K562 (cell line): ENCODE results near the gene SLC1A5. TPM values are rescaled to one million over a fixed set of nuclear protein-coding genes. Genes with fewer than 3 reads are reported as not detected.
"Not testable (repeated sequence)": the region's sequence is repeated elsewhere in the genome, so short reads cannot be mapped to it uniquely, and the experiment has no call there.

ENCODE experiments used
- ATAC-seq: fragments of 200-7000 bp; cut with Tn5 transposase; 3 replicates; pipeline ENCODE4 v1.9.1; 2020; ENCODE audit warnings: moderate library complexity
- BruUV-seq: library from RNA; stranded (reverse); fragments of 400-500 nt; replicated peaks from 2 replicates; lab custom pipeline; 2021; lab: Mats Ljungman, UMichigan
- CTCF ChIA-PET: fragments of 300-600 bp; formaldehyde crosslinking; extraction: SDS; loops from one replicate; lab custom pipeline; 2021; ENCODE audit warnings: low intra/inter-chr PET ratio; lab: Yijun Ruan, JAX
- POLR2A ChIA-PET: fragments of 300-600, 350-650 bp; sonication (Branson Sonifier 250); formaldehyde crosslinking; extraction: SDS; loops from one replicate; lab custom pipeline; 2021; ENCODE audit warnings: antibody characterized with exemption, inconsistent platforms; lab: Yijun Ruan, JAX
- DNase-seq, 4 experiments: peaks; one replicate each; pipeline versions ENCODE4 v3.0.0 to v3.0.0-alpha.2; 2011 to 2018; ENCODE audit warnings: low spot score in 3 of 4, mixed read lengths in 3 of 4; ENCODE audit errors: extremely low read depth in 1 of 4
- FAIRE-seq: peaks from 2 replicates; lab custom pipeline; 2011; peaks lifted over from hg19 to GRCh38; lab: Jason Lieb, UNC
- H2AFZ ChIP-seq: 2 replicates; pipeline ENCODE4 v1.6.0; 2011; ENCODE audit warnings: low read depth, low read length, control low read depth, inconsistent platforms
- H3K27ac ChIP-seq: fragments of 200-600 bp; 3 replicates; pipeline ENCODE4 v1.8.0; 2011; ENCODE audit warnings: low read depth, mild to moderate bottlenecking, control low read depth, inconsistent platforms, low read length, moderate library complexity, mixed read lengths; ENCODE audit errors: extremely low read depth
- H3K27me3 ChIP-seq, 2 experiments: fragments of 300-600 bp in 1 of 2; 2 replicates in 1 of 2; 3 replicates in 1 of 2; pipeline versions ENCODE4 v1.6.0 to v1.8.0; 2011; ENCODE audit warnings: inconsistent platforms in 2 of 2, low read length in 2 of 2, mild to moderate bottlenecking in 1 of 2, mixed read lengths in 1 of 2, moderate library complexity in 1 of 2; ENCODE audit not compliant: control insufficient read depth in 2 of 2, insufficient read depth in 2 of 2
- H3K36me3 ChIP-seq: fragments of 300-600 bp; 3 replicates; pipeline ENCODE4 v1.8.0; 2011; ENCODE audit warnings: mild to moderate bottlenecking, low read length, inconsistent platforms; ENCODE audit not compliant: control insufficient read depth, insufficient read depth
- H3K4me1 ChIP-seq, 2 experiments: fragments of 200-600 bp in 1 of 2; replicated peaks in 1 of 2; 2 replicates in 1 of 2; 3 replicates in 1 of 2; pipeline versions ENCODE4 v1.5.1 to v1.8.0; 2011; ENCODE audit warnings: inconsistent platforms in 2 of 2, low read length in 2 of 2, mild to moderate bottlenecking in 1 of 2, mixed read lengths in 1 of 2, moderate library complexity in 1 of 2; ENCODE audit not compliant: control insufficient read depth in 2 of 2, insufficient read depth in 2 of 2
- H3K4me2 ChIP-seq: 2 replicates; pipeline ENCODE4 v1.6.1; 2011; ENCODE audit warnings: low read length, control low read depth, inconsistent platforms, mixed read lengths; ENCODE audit not compliant: insufficient read depth
- H3K4me3 ChIP-seq: fragments of 200-600 bp; sonication (generic), shearing (Covaris generic); 2 replicates; pipeline ENCODE4 v1.5.1; 2016; ENCODE audit warnings: control low read depth, inconsistent platforms
- H3K79me2 ChIP-seq: fragments of 200-600 bp; 3 replicates; pipeline ENCODE4 v1.8.0; 2011; ENCODE audit warnings: low read length, inconsistent platforms; ENCODE audit not compliant: control insufficient read depth, insufficient read depth
- H3K9ac ChIP-seq, 2 experiments: 2 replicates each; pipeline versions ENCODE4 v1.6.0 to v1.6.1; 2011; ENCODE audit warnings: low read depth in 2 of 2, low read length in 2 of 2, control low read depth in 1 of 2, inconsistent platforms in 1 of 2, mild to moderate bottlenecking in 1 of 2, mixed read lengths in 1 of 2; ENCODE audit not compliant: insufficient read depth in 1 of 2
- H3K9me1 ChIP-seq: one replicate; pipeline ENCODE4 v1.6.0; 2011; ENCODE audit warnings: inconsistent platforms, mild to moderate bottlenecking, low read length, moderate library complexity; ENCODE audit not compliant: control insufficient read depth, insufficient read depth
- H3K9me3 ChIP-seq: replicated peaks from 2 replicates; pipeline ENCODE4 v1.5.1; 2011; ENCODE audit warnings: low read depth, low read length, inconsistent platforms; ENCODE audit not compliant: control insufficient read depth, insufficient read depth
- H4K20me1 ChIP-seq: replicated peaks from 2 replicates; pipeline ENCODE4 v1.6.1; 2011; ENCODE audit warnings: low read length, inconsistent platforms, mixed read lengths; ENCODE audit not compliant: control insufficient read depth, insufficient read depth
- ZNF764 ChIP-seq: fragments of 250-450 bp; sonication (Bioruptor Pico); IDR thresholded peaks from 2 replicates; pipeline ENCODE4 v1.4.0; 2020; ENCODE audit warnings: low read depth, mild to moderate bottlenecking, moderate library complexity
- WGBS: fragments of 100-300 bp; shearing (Covaris generic); methylation state at CpG from one replicate; pipeline ENCODE4 v1.1.6; 2016; ENCODE audit warnings: low coverage, mixed read lengths; ENCODE audit not compliant: insufficient coverage; ENCODE audit errors: missing lambda C conversion rate; 5-methylcytosine and 5-hydroxymethylcytosine counted together
- in situ Hi-C: fragments of 300-500 bp; cut with MboI; formaldehyde crosslinking; loops from 4 replicates; pipeline ENCODE4 v1.15.0; 2018; ENCODE audit warnings: inconsistent platforms, mixed read lengths
- intact Hi-C: fragments of 100-400 bp; cut with micrococcal nuclease; formaldehyde crosslinking; loops from 2 replicates; pipeline ENCODE4 v1.14.2; 2022
- polyA plus RNA-seq, 8 experiments: library from polyadenylated mRNA; depleted of rRNA in 4 of 8; stranded (reverse) in 5 of 8; unstranded in 3 of 8; fragments of >200 nt; fragmentation: Nextera tagmentation in 2 of 8; fragmentation: Illumina TruSeq in 1 of 8; extraction: Ambion mirVana in 2 of 8; extraction: Trizol in 1 of 8; gene quantifications; 2 replicates each; pipeline versions ENCODE4 v1.2.1 to v1.2.3, GENCODE V29; 2011 to 2014; ENCODE audit warnings: inconsistent platforms in 1 of 8, missing spikeins in 1 of 8
- total RNA-seq, 7 experiments: library from RNA; depleted of rRNA in 6 of 7; stranded (reverse); fragments of >200 nt in 6 of 7; fragmentation: Illumina TruSeq in 2 of 7; extraction: Trizol in 2 of 7; gene quantifications; 2 replicates each; pipeline versions ENCODE4 v1.2.1 to v1.2.3, GENCODE V29; 2011 to 2021; ENCODE audit warnings: low replicate concordance in 1 of 7
- TF ChIP-seq, protein P1 (sequence below): fragments of 250-450 bp; sonication (Bioruptor Pico); IDR thresholded peaks from 2 replicates; pipeline ENCODE4 v1.5.0; 2021; ENCODE audit warnings: mild to moderate bottlenecking, borderline replicate concordance

The SLC1A5 gene
- total and polyA plus RNA-seq, 9 of the 15 experiments (the other 6 are each of a cell fraction or from before 2014, with no cell fraction given) = 31.2 to 417 (median 134) TPM

DNA sequence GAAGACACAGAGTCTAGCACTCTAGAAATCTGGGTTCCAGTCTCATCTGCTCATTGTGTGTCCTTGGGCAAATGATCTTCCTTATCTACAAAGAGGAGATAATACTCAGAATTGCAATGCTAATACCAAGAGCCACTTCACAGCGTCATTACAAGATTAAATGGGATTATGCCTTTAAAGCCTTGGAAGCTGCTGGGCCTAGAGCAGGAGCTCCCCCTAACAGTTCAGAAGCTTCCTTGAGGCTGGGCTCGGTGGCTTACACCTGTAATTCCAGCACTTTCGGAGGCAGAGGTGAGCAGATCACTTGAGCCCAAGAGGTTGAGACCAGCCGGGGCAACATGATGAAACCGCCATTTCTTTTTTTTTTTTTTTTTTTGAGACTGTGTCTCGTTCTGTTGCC is 34.7 kb upstream of the SLC1A5 start (continued):
- TF ChIP-seq, protein P1, sequence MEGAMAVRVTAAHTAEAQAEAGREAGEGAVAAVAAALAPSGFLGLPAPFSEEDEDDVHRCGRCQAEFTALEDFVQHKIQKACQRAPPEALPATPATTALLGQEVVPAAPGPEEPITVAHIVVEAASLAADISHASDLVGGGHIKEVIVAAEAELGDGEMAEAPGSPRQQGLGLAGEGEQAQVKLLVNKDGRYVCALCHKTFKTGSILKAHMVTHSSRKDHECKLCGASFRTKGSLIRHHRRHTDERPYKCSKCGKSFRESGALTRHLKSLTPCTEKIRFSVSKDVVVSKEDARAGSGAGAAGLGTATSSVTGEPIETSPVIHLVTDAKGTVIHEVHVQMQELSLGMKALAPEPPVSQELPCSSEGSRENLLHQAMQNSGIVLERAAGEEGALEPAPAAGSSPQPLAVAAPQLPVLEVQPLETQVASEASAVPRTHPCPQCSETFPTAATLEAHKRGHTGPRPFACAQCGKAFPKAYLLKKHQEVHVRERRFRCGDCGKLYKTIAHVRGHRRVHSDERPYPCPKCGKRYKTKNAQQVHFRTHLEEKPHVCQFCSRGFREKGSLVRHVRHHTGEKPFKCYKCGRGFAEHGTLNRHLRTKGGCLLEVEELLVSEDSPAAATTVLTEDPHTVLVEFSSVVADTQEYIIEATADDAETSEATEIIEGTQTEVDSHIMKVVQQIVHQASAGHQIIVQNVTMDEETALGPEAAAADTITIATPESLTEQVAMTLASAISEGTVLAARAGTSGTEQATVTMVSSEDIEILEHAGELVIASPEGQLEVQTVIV (CRISPR knock-in tag) = no peak
- no peak for TF ChIP-seq ZNF764 (CRISPR knock-in tag)

DNA sequence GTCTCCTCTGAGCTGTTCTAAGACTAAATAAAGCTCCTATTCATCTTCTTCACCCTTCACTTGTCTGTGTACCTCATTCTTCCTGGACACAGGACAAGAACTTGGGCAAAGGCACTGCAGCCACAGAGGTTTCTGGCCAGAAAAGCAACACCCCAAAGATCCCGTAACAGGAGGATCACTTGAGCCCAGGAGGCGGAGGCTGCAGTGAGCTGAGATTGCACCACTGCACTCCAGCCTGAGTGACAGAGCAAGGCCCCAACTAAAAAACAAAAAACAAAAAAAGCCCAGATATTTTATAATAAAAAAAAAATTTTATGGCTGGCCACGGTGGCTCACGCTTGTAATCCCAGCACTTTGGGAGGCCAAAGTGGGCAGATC is 34.0 kb upstream of the SLC1A5 start:
- BruUV-seq, H3K36me3 ChIP-seq, H4K20me1 ChIP-seq, DNase-seq, ATAC-seq, H3K9me3 ChIP-seq, H3K27ac ChIP-seq, H3K27me3 ChIP-seq, H3K9ac ChIP-seq, H3K9me1 ChIP-seq, FAIRE-seq, H3K4me2 ChIP-seq, H3K4me3 ChIP-seq, in situ Hi-C loops, intact Hi-C loops, H3K79me2 ChIP-seq: not testable (repeated sequence)
- CTCF ChIA-PET = interaction anchor here (0.7 kb wide), 1 partner anchor 56 kb away, joined by 3 read pairs; no protein-coding TSS in a partner anchor
- Histone ChIP-seq H3K4me1 (peaks cover 2 to 16% of the 10 kb centered on the region in 2 experiments; a peak in 2 of 5 replicates), H2AFZ (peak overlapping the region; percentile 11)
- 78% methylated on average over 4 of the region's 4 CpGs for WGBS
- POLR2A ChIA-PET = interaction anchor here (0.8 to 1.3 kb wide), 5 partner anchors 10 to 37 kb away, joined by 3 to 6 read pairs (median 3); partner anchors contain the start of gene SLC1A5
